Measurements from ENCODE around the gene UBASH3B.

Gene UBASH3B

DNA sequence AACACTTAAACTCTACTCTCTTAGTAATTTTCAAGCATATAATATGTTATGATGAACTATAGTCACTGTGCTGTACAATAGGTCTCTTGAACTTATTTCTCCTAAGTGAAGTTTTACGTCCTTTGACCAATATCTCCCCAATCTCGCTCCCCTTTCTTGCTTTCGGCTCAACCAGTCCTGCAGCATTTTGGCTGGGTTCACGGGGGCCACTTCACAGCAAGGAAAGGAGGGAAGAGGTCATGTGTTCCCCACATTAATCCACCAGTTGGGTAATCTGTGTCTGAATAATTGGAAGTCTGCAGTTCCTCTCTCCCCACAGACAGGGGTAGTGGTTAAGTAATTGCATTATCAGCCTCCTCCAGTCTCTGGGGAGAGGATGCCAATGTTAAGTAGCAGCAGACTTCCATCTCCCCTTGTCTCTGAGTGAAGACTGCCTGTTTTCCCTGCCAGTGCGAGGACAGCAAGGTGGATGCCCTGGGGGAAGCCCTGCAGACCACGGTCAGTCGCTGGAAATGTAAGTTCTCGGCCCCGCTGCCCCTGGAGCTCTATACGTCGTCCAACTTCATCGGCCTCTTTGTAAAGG, 123.6 kb downstream of the UBASH3B start:
- H3K27me3 ChIP-seq (replicated peaks; ENCODE audit: control insufficient read depth, insufficient read depth, low read length), result peaks cover 2% of the 10 kb centered on the region
- no peak for DNase-seq (ENCODE audit: extremely low read depth, insufficient read length)
- no peak overlapping the region for H3K4me3 ChIP-seq (replicated peaks; ENCODE audit: low read depth, low read length)
- TF ChIP-seq CTCF (IDR thresholded peaks at IDR 0.05; ENCODE audit: insufficient read depth, low read length, poor library complexity, severe bottlenecking), result no peak
- H3K36me3 ChIP-seq (ENCODE audit: control insufficient read depth, insufficient read depth, low read length), result no peaks in the 10 kb centered on the region

- no peaks in the 10 kb centered on the region; the same call in none of the 2 replicates for H3K27me3 ChIP-seq (replicated peaks; ENCODE audit: control insufficient read depth, insufficient read depth, low read length)
- no peak for DNase-seq (ENCODE audit: extremely low read depth, insufficient read length)
- TF ChIP-seq CTCF (IDR thresholded peaks at IDR 0.05; ENCODE audit: insufficient read depth, low read length, poor library complexity, severe bottlenecking), result no peak
- no peak overlapping the region for H3K4me3 ChIP-seq (replicated peaks; ENCODE audit: low read depth, low read length)
- H3K36me3 ChIP-seq (ENCODE audit: control insufficient read depth, insufficient read depth, low read length), result no peaks in the 10 kb centered on the region
Measured at GRCh38 chr11:122780296-122780949, 124.9 kb downstream of the UBASH3B start.

DNA sequence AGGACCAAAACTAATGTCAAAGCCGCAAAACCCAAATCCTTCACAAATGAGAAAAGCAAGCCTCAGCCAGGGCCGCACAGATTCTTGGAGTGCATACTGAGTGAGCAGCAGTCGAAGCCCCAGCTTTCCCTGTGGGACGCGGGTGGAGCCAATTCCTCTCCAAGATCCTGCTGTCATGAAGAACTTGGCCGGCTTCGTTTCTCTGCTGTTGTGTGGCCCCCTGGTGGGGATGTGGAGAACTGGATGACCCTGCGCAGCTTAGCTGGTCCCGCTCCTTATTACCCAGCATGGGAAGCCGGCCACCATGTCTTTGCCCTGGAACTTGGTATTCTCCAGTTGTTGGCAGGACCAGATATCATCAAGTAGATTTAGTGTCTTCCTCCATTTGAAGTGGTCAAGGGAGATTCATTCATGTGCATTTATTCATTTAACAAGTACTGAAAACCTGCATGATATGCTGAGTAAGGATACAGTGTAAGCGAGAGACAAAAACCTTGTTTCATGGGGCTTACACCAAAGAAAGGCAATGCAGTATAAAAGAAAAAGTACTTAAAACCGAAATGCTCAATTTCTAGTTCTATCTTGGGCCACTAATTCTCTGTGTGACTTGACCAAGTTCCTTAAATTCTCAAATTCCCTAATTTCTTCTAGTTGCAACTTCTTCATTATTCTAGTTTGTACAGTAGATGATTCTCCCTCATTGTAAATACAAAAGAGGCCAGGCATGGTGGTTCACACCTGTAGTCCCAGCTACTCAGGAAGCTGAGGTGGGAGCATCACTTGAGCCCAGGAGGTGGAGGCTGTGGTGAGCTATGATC, 126.1 kb downstream of the UBASH3B start:
- no peaks in the 10 kb centered on the region for H3K36me3 ChIP-seq (ENCODE audit: control insufficient read depth, insufficient read depth, low read length)
- H3K4me3 ChIP-seq (replicated peaks; ENCODE audit: low read depth, low read length), result no peak overlapping the region
- peak; percentile 90 for TF ChIP-seq CTCF (IDR thresholded peaks at IDR 0.05; ENCODE audit: insufficient read depth, low read length, poor library complexity, severe bottlenecking)
- DNase-seq (ENCODE audit: extremely low read depth, insufficient read length), result peak; percentile 46
- no peaks in the 10 kb centered on the region; the same call in none of the 2 replicates for H3K27me3 ChIP-seq (replicated peaks; ENCODE audit: control insufficient read depth, insufficient read depth, low read length)

DNA sequence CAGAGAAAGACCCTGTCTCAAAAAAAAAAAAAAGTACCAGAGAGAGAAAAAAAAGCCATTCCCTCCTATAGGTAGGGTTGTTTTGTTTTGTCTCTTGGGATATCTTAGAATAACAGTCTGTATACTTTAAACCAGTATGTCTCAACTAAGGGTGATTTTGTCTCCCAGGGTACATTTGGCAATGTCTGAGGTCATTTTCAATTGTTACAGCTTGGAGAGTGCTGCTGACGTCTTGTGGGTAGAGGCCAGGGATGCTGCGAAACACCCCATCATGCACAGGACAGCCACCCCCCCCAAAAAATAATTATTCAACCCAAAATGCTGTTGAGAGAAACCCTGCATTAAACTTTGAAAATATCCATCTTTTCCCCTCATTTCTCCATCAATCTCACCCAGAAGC, 126.7 kb downstream of the UBASH3B start:
- no peaks in the 10 kb centered on the region; the same call in none of the 2 replicates for H3K27me3 ChIP-seq (replicated peaks; ENCODE audit: control insufficient read depth, insufficient read depth, low read length)
- H3K36me3 ChIP-seq (ENCODE audit: control insufficient read depth, insufficient read depth, low read length), result no peaks in the 10 kb centered on the region
- DNase-seq (ENCODE audit: extremely low read depth, insufficient read length), result no peak
- TF ChIP-seq CTCF (IDR thresholded peaks at IDR 0.05; ENCODE audit: insufficient read depth, low read length, poor library complexity, severe bottlenecking), result no peak
- no peak overlapping the region for H3K4me3 ChIP-seq (replicated peaks; ENCODE audit: low read depth, low read length)

GRCh38 chr11:122784325-122784955, 128.9 kb downstream of the UBASH3B start:
- H3K36me3 ChIP-seq (ENCODE audit: control insufficient read depth, insufficient read depth, low read length), result no peaks in the 10 kb centered on the region

More at GRCh38 chr11:122784325-122784955, 128.9 kb downstream of the UBASH3B start:
- DNase-seq (ENCODE audit: extremely low read depth, insufficient read length), result no peak
- H3K27me3 ChIP-seq (replicated peaks; ENCODE audit: control insufficient read depth, insufficient read depth, low read length), result no peaks in the 10 kb centered on the region; the same call in 1 of the 2 replicates
- H3K4me3 ChIP-seq (replicated peaks; ENCODE audit: low read depth, low read length), result no peak overlapping the region
- no peak for TF ChIP-seq CTCF (IDR thresholded peaks at IDR 0.05; ENCODE audit: insufficient read depth, low read length, poor library complexity, severe bottlenecking)

Measured in GM06990 (cell line).